Hepatocyte (in vitro differentiated cells): ENCODE results near the gene CDC42BPG. TPM values are rescaled to one million over a fixed set of nuclear protein-coding genes. Genes with fewer than 3 reads are reported as not detected.

Source experiments
- DNase-seq: peaks from one replicate; pipeline ENCODE4 v3.0.0-alpha.2; 2016; ENCODE audit warnings: low spot score
- H2AFZ ChIP-seq: fragments of 200-600 bp; sonication (generic); 2 replicates; pipeline ENCODE4 v1.6.0; 2016; ENCODE audit warnings: antibody characterized with exemption, mild to moderate bottlenecking
- H3K27ac ChIP-seq: fragments of 200-600 bp; sonication (generic); 2 replicates; pipeline ENCODE4 v1.5.1; 2016; ENCODE audit warnings: mild to moderate bottlenecking
- H3K27me3 ChIP-seq: fragments of 200-600 bp; sonication (generic); 2 replicates; pipeline ENCODE4 v1.6.1; 2016
- H3K36me3 ChIP-seq: fragments of 200-600 bp; sonication (generic); replicated peaks from 2 replicates; pipeline ENCODE4 v1.5.1; 2016; ENCODE audit warnings: low read depth; ENCODE audit not compliant: insufficient read depth
- H3K4me1 ChIP-seq: fragments of 200-600 bp; sonication (generic); 2 replicates; pipeline ENCODE4 v1.5.1; 2016; ENCODE audit warnings: mild to moderate bottlenecking, moderate library complexity; ENCODE audit not compliant: insufficient read depth
- H3K4me2 ChIP-seq: fragments of 200-600 bp; sonication (generic); 2 replicates; pipeline ENCODE4 v1.6.0; 2016
- H3K4me3 ChIP-seq: fragments of 200-600 bp; sonication (generic); 2 replicates; pipeline ENCODE4 v1.5.1; 2016; ENCODE audit warnings: mild to moderate bottlenecking
- H3K79me2 ChIP-seq: fragments of 200-600 bp; sonication (generic); 2 replicates; pipeline ENCODE4 v1.6.0; 2017; ENCODE audit warnings: mild to moderate bottlenecking
- H3K9me2 ChIP-seq: fragments of 200-600 bp; sonication (generic); replicated peaks from 2 replicates; pipeline ENCODE4 v1.6.0; 2017; ENCODE audit warnings: mild to moderate bottlenecking; ENCODE audit not compliant: insufficient read depth
- H3K9me3 ChIP-seq: fragments of 200-600 bp; sonication (generic); 2 replicates; pipeline ENCODE4 v1.5.1; 2016; ENCODE audit warnings: low read depth, mild to moderate bottlenecking
- H4K20me1 ChIP-seq: fragments of 200-600 bp; sonication (generic); 2 replicates; pipeline ENCODE4 v1.6.0; 2016; ENCODE audit warnings: mild to moderate bottlenecking; ENCODE audit not compliant: insufficient read depth, poor library complexity, severe bottlenecking
- CTCF ChIP-seq: fragments of 200-600 bp; sonication (generic); IDR thresholded peaks from 2 replicates; pipeline ENCODE4 v1.5.1; 2016; ENCODE audit warnings: antibody characterized with exemption, mild to moderate bottlenecking; ENCODE audit not compliant: poor library complexity
- EZH2 ChIP-seq: fragments of 200-600 bp; sonication (generic); IDR thresholded peaks from 2 replicates; pipeline ENCODE4 v1.6.1; 2016; ENCODE audit warnings: antibody characterized with exemption, mild to moderate bottlenecking, borderline replicate concordance
- EZH2phosphoT487 ChIP-seq: fragments of 200-600 bp; sonication (generic); IDR thresholded peaks from one replicate; pipeline ENCODE4 v1.6.1; 2018; ENCODE audit warnings: antibody characterized with exemption, mild to moderate bottlenecking, low read depth, moderate library complexity; ENCODE audit not compliant: unreplicated experiment, severe bottlenecking
- WGBS: methylation state at CpG from one replicate; pipeline ENCODE4 v1.1.6; 2016; ENCODE audit warnings: low lambda C conversion rate; ENCODE audit errors: missing lambda C conversion rate; 5-methylcytosine and 5-hydroxymethylcytosine counted together
- polyA plus RNA-seq: library from polyadenylated mRNA; unstranded; fragments of >200 nt; fragmentation: Nextera tagmentation; extraction: Ambion mirVana; gene quantifications from 2 replicates; pipeline ENCODE4 v1.2.1, GENCODE V29; 2016
- total RNA-seq: library from RNA; depleted of rRNA; stranded (reverse); fragments of >200 nt; gene quantifications from 2 replicates; pipeline ENCODE4 v1.2.3, GENCODE V29; 2014

CDC42BPG gene
- total and polyA plus RNA-seq, 2 experiments from 2014 or later: 3.1 to 8.4 TPM

- Histone ChIP-seq H3K27me3 (no peaks in the 10 kb centered on the region), H3K27ac (no peak overlapping the region), H3K36me3 (no peaks in the 10 kb centered on the region), H3K79me2 (no peaks in the 10 kb centered on the region), H3K4me2 (no peak overlapping the region), H3K9me2 (no peaks in the 10 kb centered on the region), H3K9me3 (no peaks in the 10 kb centered on the region), H3K4me1 (no peaks in the 10 kb centered on the region), H3K4me3 (no peak overlapping the region), H2AFZ (no peak overlapping the region), H4K20me1 (no peaks in the 10 kb centered on the region)
- TF ChIP-seq CTCF (no peak), EZH2 (no peak), EZH2phosphoT487 (no peak)
- DNase-seq: no peak
- WGBS: 94% methylated on average over 22 of the region's 24 CpGs
These were observed 13.0 kb downstream of the CDC42BPG start for GRCh38 chr11:64831411-64831891.

- TF ChIP-seq EZH2phosphoT487 (no peak), CTCF (no peak), EZH2 (no peak)
- Histone ChIP-seq H3K27me3 (no peaks in the 10 kb centered on the region), H3K4me2 (no peak overlapping the region), H3K79me2 (no peaks in the 10 kb centered on the region), H3K4me3 (no peak overlapping the region), H3K36me3 (no peaks in the 10 kb centered on the region), H3K9me2 (no peaks in the 10 kb centered on the region), H4K20me1 (no peaks in the 10 kb centered on the region), H3K9me3 (no peaks in the 10 kb centered on the region), H3K27ac (no peak overlapping the region), H2AFZ (no peak overlapping the region), H3K4me1 (no peaks in the 10 kb centered on the region)
- no peak for DNase-seq
- 96% methylated on average over 42 of the region's 43 CpGs for WGBS
These were observed 14.8 kb downstream of the CDC42BPG start for GRCh38 chr11:64829536-64830251.

GRCh38 chr11:64827451-64827839, 17.0 kb downstream of the CDC42BPG start:
- H3K4me1 ChIP-seq: no peaks in the 10 kb centered on the region
- H3K27me3 ChIP-seq: no peaks in the 10 kb centered on the region
- TF ChIP-seq CTCF (no peak), EZH2 (no peak), EZH2phosphoT487 (no peak)
- H3K36me3 ChIP-seq: no peaks in the 10 kb centered on the region
- H3K4me3 ChIP-seq: no peak overlapping the region
- no peaks in the 10 kb centered on the region for H3K79me2 ChIP-seq
- H3K9me3 ChIP-seq: no peaks in the 10 kb centered on the region
- no peak for DNase-seq
- H2AFZ ChIP-seq: no peak overlapping the region
- H4K20me1 ChIP-seq: no peaks in the 10 kb centered on the region
- H3K9me2 ChIP-seq: no peaks in the 10 kb centered on the region
- H3K4me2 ChIP-seq: no peak overlapping the region
- WGBS: 96% methylated on average over 22 of the region's 22 CpGs
- no peak overlapping the region for H3K27ac ChIP-seq
